H9 (cell line): ENCODE measurements around the gene WWC1. TPM values are rescaled to one million over a fixed set of nuclear protein-coding genes. Genes with fewer than 3 reads are reported as not detected.

Experiments used
- DNase-seq: peaks from one replicate; pipeline ENCODE4 v3.0.0-alpha.2; 2017
- H2AFZ ChIP-seq: one replicate; pipeline ENCODE4 v1.6.1; 2013; ENCODE audit warnings: mild to moderate bottlenecking, low read length, control low read depth, moderate library complexity
- H2AK5ac ChIP-seq: 2 replicates; pipeline ENCODE4 v1.6.1; 2013; ENCODE audit warnings: low read length, control low read depth, mixed read lengths; ENCODE audit not compliant: insufficient read length
- H2BK120ac ChIP-seq: one replicate; pipeline ENCODE4 v1.6.1; 2013; ENCODE audit warnings: low read depth, mild to moderate bottlenecking, low read length, control low read depth, inconsistent platforms; ENCODE audit not compliant: poor library complexity, severe bottlenecking
- H2BK12ac ChIP-seq: 2 replicates; pipeline ENCODE4 v1.6.1; 2013; ENCODE audit warnings: low read length, control low read depth, mixed read lengths, low read depth; ENCODE audit not compliant: insufficient read length
- H2BK15ac ChIP-seq: 2 replicates; pipeline ENCODE4 v1.6.1; 2013; ENCODE audit warnings: low read depth, low read length, control low read depth
- H2BK20ac ChIP-seq: one replicate; pipeline ENCODE4 v1.6.1; 2013; ENCODE audit warnings: low read depth, mild to moderate bottlenecking, low read length, control low read depth, inconsistent platforms; ENCODE audit not compliant: poor library complexity, severe bottlenecking
- H2BK5ac ChIP-seq: 2 replicates; pipeline ENCODE4 v1.6.1; 2013; ENCODE audit warnings: low read length, control low read depth, mixed read lengths; ENCODE audit not compliant: insufficient read length
- H3K14ac ChIP-seq: 2 replicates; pipeline ENCODE4 v1.6.1; 2013; ENCODE audit warnings: low read length, control low read depth; ENCODE audit not compliant: insufficient read depth
- H3K18ac ChIP-seq: 2 replicates; pipeline ENCODE4 v1.6.1; 2013; ENCODE audit warnings: low read depth, mild to moderate bottlenecking, mixed read lengths, low read length, control low read depth; ENCODE audit not compliant: insufficient read length
- H3K23ac ChIP-seq: 2 replicates; pipeline ENCODE4 v1.6.1; 2013; ENCODE audit warnings: low read length, control low read depth, mixed read lengths, low read depth; ENCODE audit not compliant: insufficient read length
- H3K23me2 ChIP-seq: 2 replicates; pipeline ENCODE4 v1.6.1; 2013; ENCODE audit warnings: low read depth, mild to moderate bottlenecking, mixed read lengths, low read length, control low read depth; ENCODE audit not compliant: insufficient read length, poor library complexity, severe bottlenecking
- H3K27ac ChIP-seq: 2 replicates; pipeline ENCODE4 v1.5.1; 2013; ENCODE audit warnings: low read length, control low read depth, mixed read lengths, low read depth; ENCODE audit not compliant: insufficient read length
- H3K27me3 ChIP-seq: 2 replicates; pipeline ENCODE4 v1.6.1; 2013; ENCODE audit warnings: low read length, control low read depth, inconsistent platforms; ENCODE audit not compliant: insufficient read depth
- H3K4ac ChIP-seq: 2 replicates; pipeline ENCODE4 v1.6.1; 2013; ENCODE audit warnings: low read depth, mild to moderate bottlenecking, control low read depth, inconsistent platforms, low read length, moderate library complexity
- H3K4me1 ChIP-seq: 2 replicates; pipeline ENCODE4 v1.6.1; 2013; ENCODE audit warnings: low read length, control low read depth, inconsistent platforms; ENCODE audit not compliant: insufficient read depth
- H3K4me2 ChIP-seq: 2 replicates; pipeline ENCODE4 v1.6.1; 2013; ENCODE audit warnings: low read length, control low read depth, mixed read lengths; ENCODE audit not compliant: insufficient read length, insufficient read depth
- H3K56ac ChIP-seq: 2 replicates; pipeline ENCODE4 v1.6.1; 2013; ENCODE audit warnings: low read depth, mild to moderate bottlenecking, mixed read lengths, low read length, control low read depth; ENCODE audit not compliant: insufficient read length
- H3K79me1 ChIP-seq: 2 replicates; pipeline ENCODE4 v1.6.1; 2013; ENCODE audit warnings: low read depth, mild to moderate bottlenecking, moderate library complexity, low read length, control low read depth, inconsistent platforms; ENCODE audit not compliant: insufficient read depth, poor library complexity, severe bottlenecking
- H3K79me2 ChIP-seq: 2 replicates; pipeline ENCODE4 v1.6.1; 2013; ENCODE audit warnings: low read length, control low read depth, inconsistent platforms; ENCODE audit not compliant: insufficient read depth
- H3K9ac ChIP-seq: 2 replicates; pipeline ENCODE4 v1.6.1; 2013; ENCODE audit warnings: low read length, control low read depth, mixed read lengths; ENCODE audit not compliant: insufficient read length; ENCODE audit errors: extremely low read depth
- H3K9me3 ChIP-seq: one replicate; pipeline ENCODE4 v1.6.1; 2013; ENCODE audit warnings: low read depth, low read length, inconsistent platforms; ENCODE audit not compliant: control insufficient read depth
- H3T11ph ChIP-seq: one replicate; pipeline ENCODE4 v1.6.1; 2013; ENCODE audit warnings: mild to moderate bottlenecking, low read length, control low read depth, inconsistent platforms
- H4K20me1 ChIP-seq: one replicate; pipeline ENCODE4 v1.6.1; 2013; ENCODE audit not compliant: control insufficient read depth, insufficient read length, insufficient read depth
- H4K5ac ChIP-seq: 2 replicates; pipeline ENCODE4 v1.6.1; 2013; ENCODE audit warnings: low read depth, mild to moderate bottlenecking, mixed read lengths, low read length, control low read depth; ENCODE audit not compliant: insufficient read length
- H4K8ac ChIP-seq: replicated peaks from 2 replicates; pipeline ENCODE4 v1.6.1; 2013; ENCODE audit warnings: low read length, control low read depth, mixed read lengths, low read depth; ENCODE audit not compliant: insufficient read length
- H4K91ac ChIP-seq: 2 replicates; pipeline ENCODE4 v1.6.1; 2013; ENCODE audit warnings: low read depth, mild to moderate bottlenecking, moderate library complexity, mixed read lengths, low read length, control low read depth; ENCODE audit not compliant: insufficient read length
- H3K27ac Mint-ChIP-seq, 3 experiments: 2 replicates in 2 of 3; 3 replicates in 1 of 3; pipeline ENCODE4 v1.8.0; 2020 to 2021; ENCODE audit warnings: mixed read lengths in 3 of 3, mild to moderate bottlenecking in 1 of 3, moderate library complexity in 1 of 3
- H3K27me3 Mint-ChIP-seq: 2 replicates; pipeline ENCODE4 v1.8.0; 2021; ENCODE audit warnings: low read depth, mild to moderate bottlenecking, moderate library complexity, mixed read lengths
- H3K36me3 Mint-ChIP-seq, 3 experiments: 2 replicates in 2 of 3; 3 replicates in 1 of 3; pipeline ENCODE4 v1.8.0; 2020 to 2021; ENCODE audit warnings: low read depth in 3 of 3, mixed read lengths in 3 of 3; ENCODE audit not compliant: insufficient read depth in 1 of 3
- H3K4me1 Mint-ChIP-seq, 2 experiments: 2 replicates each; pipeline ENCODE4 v1.8.0; 2020; ENCODE audit warnings: mixed read lengths in 2 of 2
- H3K4me3 Mint-ChIP-seq, 2 experiments: 2 replicates in 1 of 2; 3 replicates in 1 of 2; pipeline ENCODE4 v1.8.0; 2020 to 2021; ENCODE audit warnings: mild to moderate bottlenecking in 2 of 2, mixed read lengths in 2 of 2, moderate library complexity in 1 of 2
- H3K9me3 Mint-ChIP-seq, 2 experiments: 2 replicates in 1 of 2; 3 replicates in 1 of 2; pipeline ENCODE4 v1.8.0; 2020; ENCODE audit warnings: mild to moderate bottlenecking in 2 of 2, mixed read lengths in 2 of 2, moderate library complexity in 1 of 2
- WGBS: extraction: QIAGEN DNeasy Blood & Tissue Kit; methylation state at CpG from one replicate; pipeline ENCODE4 v1.1.7; 2013; ENCODE audit warnings: missing lambda C conversion rate, low lambda C conversion rate, mixed read lengths; ENCODE audit not compliant: insufficient read length; ENCODE audit errors: extremely low coverage; 5-methylcytosine and 5-hydroxymethylcytosine counted together
- total RNA-seq: library from RNA; stranded (reverse); gene quantifications from 2 replicates; pipeline ENCODE4 v1.2.1, GENCODE V29; 2021
- TF ChIP-seq, protein P1 (sequence below): fragments of 200-600 bp; sonication (generic); conservative IDR thresholded peaks from 3 replicates; pipeline ENCODE4 v1.8.0; 2021; ENCODE audit warnings: antibody characterized with exemption, mild to moderate bottlenecking

The WWC1 gene
- total RNA-seq, 1 experiment from 2014 or later, result 28.2 TPM

DNA sequence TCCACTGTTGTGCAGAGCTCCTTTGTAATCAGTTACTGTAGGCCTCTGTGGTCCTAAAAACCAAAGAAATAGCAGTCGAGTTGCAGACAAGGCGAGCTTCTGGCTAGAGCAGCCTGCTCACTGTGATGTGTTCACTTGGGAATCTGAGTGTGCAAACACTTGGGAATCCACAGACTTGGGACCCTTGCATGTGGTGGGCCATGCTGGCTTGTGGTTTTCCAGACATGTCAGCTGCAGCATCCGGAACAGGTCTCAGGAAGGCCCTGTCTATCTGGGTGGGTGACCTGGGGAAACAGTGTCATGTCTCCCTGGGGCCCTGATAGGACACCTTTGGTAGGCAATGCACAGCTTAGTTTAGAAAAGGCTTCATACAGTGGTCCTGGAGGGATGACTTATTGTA is 66.4 kb downstream of the WWC1 start:
- peaks cover 3% of the 10 kb centered on the region for H3K79me1 ChIP-seq
- no peak overlapping the region for H4K91ac ChIP-seq
- H2AK5ac ChIP-seq, result no peak overlapping the region
- H3K9me3 Mint-ChIP-seq, result no peaks in the 10 kb centered on the region
- TF ChIP-seq, protein P1, sequence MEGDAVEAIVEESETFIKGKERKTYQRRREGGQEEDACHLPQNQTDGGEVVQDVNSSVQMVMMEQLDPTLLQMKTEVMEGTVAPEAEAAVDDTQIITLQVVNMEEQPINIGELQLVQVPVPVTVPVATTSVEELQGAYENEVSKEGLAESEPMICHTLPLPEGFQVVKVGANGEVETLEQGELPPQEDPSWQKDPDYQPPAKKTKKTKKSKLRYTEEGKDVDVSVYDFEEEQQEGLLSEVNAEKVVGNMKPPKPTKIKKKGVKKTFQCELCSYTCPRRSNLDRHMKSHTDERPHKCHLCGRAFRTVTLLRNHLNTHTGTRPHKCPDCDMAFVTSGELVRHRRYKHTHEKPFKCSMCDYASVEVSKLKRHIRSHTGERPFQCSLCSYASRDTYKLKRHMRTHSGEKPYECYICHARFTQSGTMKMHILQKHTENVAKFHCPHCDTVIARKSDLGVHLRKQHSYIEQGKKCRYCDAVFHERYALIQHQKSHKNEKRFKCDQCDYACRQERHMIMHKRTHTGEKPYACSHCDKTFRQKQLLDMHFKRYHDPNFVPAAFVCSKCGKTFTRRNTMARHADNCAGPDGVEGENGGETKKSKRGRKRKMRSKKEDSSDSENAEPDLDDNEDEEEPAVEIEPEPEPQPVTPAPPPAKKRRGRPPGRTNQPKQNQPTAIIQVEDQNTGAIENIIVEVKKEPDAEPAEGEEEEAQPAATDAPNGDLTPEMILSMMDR, result no peak
- H3K14ac ChIP-seq, result no peak overlapping the region
- H3K4ac ChIP-seq, result no peak overlapping the region
- no peak overlapping the region for H2BK12ac ChIP-seq
- no peaks in the 10 kb centered on the region; the same call in 1 of the 2 replicates for H3K27me3 Mint-ChIP-seq
- H2BK15ac ChIP-seq, result no peak overlapping the region
- H2BK5ac ChIP-seq, result no peak overlapping the region
- no peaks in the 10 kb centered on the region; the same call in 1 of the 2 replicates for H3K4me1 ChIP-seq
- H2BK120ac ChIP-seq, result no peak overlapping the region
- H3K23me2 ChIP-seq, result no peaks in the 10 kb centered on the region
- no peak overlapping the region for H3K23ac ChIP-seq
- H2BK20ac ChIP-seq, result no peak overlapping the region
- no peak overlapping the region for H3K4me3 Mint-ChIP-seq
- no peak overlapping the region for H2AFZ ChIP-seq
- no CpG with 5 or more reads among the region's 3 CpGs for WGBS
- no peaks in the 10 kb centered on the region for H4K20me1 ChIP-seq
- H3K27me3 ChIP-seq, result no peaks in the 10 kb centered on the region
- peaks cover 0 to 4% (median 0%) of the 10 kb centered on the region in 3 experiments; a peak in 1 of 7 replicates for H3K36me3 Mint-ChIP-seq
- no peak overlapping the region for H3K4me2 ChIP-seq
- H3K9ac ChIP-seq, result no peak overlapping the region
- no peak overlapping the region for H4K5ac ChIP-seq
- H3K4me1 Mint-ChIP-seq, result peaks cover 29 to 39% of the 10 kb centered on the region in 2 experiments
- H3K56ac ChIP-seq, result no peak overlapping the region
- H4K8ac ChIP-seq, result no peak overlapping the region
- H3K79me2 ChIP-seq, result no peaks in the 10 kb centered on the region; the same call in 1 of the 2 replicates
- H3T11ph ChIP-seq, result no peak overlapping the region
- H3K9me3 ChIP-seq, result no peaks in the 10 kb centered on the region
- no peak for DNase-seq
- no peak overlapping the region for H3K18ac ChIP-seq
- H3K27ac Mint-ChIP-seq, result no peak overlapping the region
- H3K27ac ChIP-seq, result no peak overlapping the region
